CD4-positive, alpha-beta memory T cell (primary cell): ENCODE measurements around the gene ATP2C1. TPM values are rescaled to one million over a fixed set of nuclear protein-coding genes. Genes with fewer than 3 reads are reported as not detected.

Experiments used
- CTCF ChIA-PET: fragments of 350-600 bp; sonication (Branson Sonifier 250); formaldehyde crosslinking; loops from one replicate; lab custom pipeline; 2021; ENCODE audit warnings: inconsistent platforms; ENCODE audit not compliant: partially characterized antibody; lab: Charles Lee
- POLR2A ChIA-PET: fragments of 350-600 bp; sonication (Branson Sonifier 250); formaldehyde crosslinking; loops from one replicate; lab custom pipeline; 2021; ENCODE audit not compliant: partially characterized antibody; lab: Charles Lee
- DNase-seq, 5 donors: peaks; one replicate each; pipeline versions ENCODE4 v3.0.0 to v3.0.0-alpha.2; 2020 to 2022; ENCODE audit warnings: mixed read lengths in 1 of 5
- H3K27ac ChIP-seq: one replicate; pipeline ENCODE4 v1.7.0; 2013; ENCODE audit warnings: low read depth, low read length
- H3K27me3 ChIP-seq: 2 replicates; pipeline ENCODE4 v1.7.0; 2013; ENCODE audit warnings: mild to moderate bottlenecking, low read length, moderate library complexity; ENCODE audit not compliant: insufficient read depth
- H3K36me3 ChIP-seq: 2 replicates; pipeline ENCODE4 v1.7.0; 2013; ENCODE audit warnings: mild to moderate bottlenecking, low read length, moderate library complexity; ENCODE audit not compliant: insufficient read depth
- H3K4me1 ChIP-seq: 2 replicates; pipeline ENCODE4 v1.7.0; 2013; ENCODE audit warnings: mild to moderate bottlenecking, low read length, moderate library complexity; ENCODE audit not compliant: insufficient read depth
- H3K4me3 ChIP-seq, 2 donors: one replicate each; pipeline ENCODE4 v1.7.0; 2013; ENCODE audit warnings: low read length in 2 of 2, mild to moderate bottlenecking in 1 of 2
- H3K9me3 ChIP-seq, 2 donors: one replicate each; pipeline ENCODE4 v1.7.0; 2013; ENCODE audit warnings: low read length in 2 of 2, control low read depth in 1 of 2; ENCODE audit not compliant: control insufficient read depth in 1 of 2
- H3K27ac Mint-ChIP-seq, 7 donors: one replicate each; pipeline ENCODE4 v1.8.0; 2020 to 2021; ENCODE audit warnings: mixed read lengths in 7 of 7, mild to moderate bottlenecking in 6 of 7, inconsistent platforms in 3 of 7, moderate library complexity in 3 of 7
- H3K27me3 Mint-ChIP-seq, 2 donors: one replicate each; pipeline ENCODE4 v1.8.0; 2020 to 2021; ENCODE audit warnings: mixed read lengths in 2 of 2
- H3K36me3 Mint-ChIP-seq, 2 donors: one replicate each; pipeline ENCODE4 v1.8.0; 2020 to 2021; ENCODE audit warnings: mixed read lengths in 2 of 2, inconsistent platforms in 1 of 2, mild to moderate bottlenecking in 1 of 2
- H3K4me1 Mint-ChIP-seq, 4 donors: one replicate each; pipeline ENCODE4 v1.8.0; 2020 to 2021; ENCODE audit warnings: mixed read lengths in 4 of 4, mild to moderate bottlenecking in 1 of 4
- H3K4me3 Mint-ChIP-seq, 8 donors: one replicate each; pipeline ENCODE4 v1.8.0; 2020 to 2021; ENCODE audit warnings: mixed read lengths in 8 of 8, mild to moderate bottlenecking in 7 of 8, moderate library complexity in 6 of 8, inconsistent platforms in 3 of 8
- H3K9me3 Mint-ChIP-seq, 8 donors: one replicate each; pipeline ENCODE4 v1.8.0; 2020 to 2021; ENCODE audit warnings: mixed read lengths in 8 of 8, mild to moderate bottlenecking in 5 of 8, inconsistent platforms in 3 of 8, moderate library complexity in 1 of 8
- intact Hi-C: fragments of 100-400 bp; cut with micrococcal nuclease; formaldehyde crosslinking; loops from one replicate; pipeline ENCODE4 v1.15.1; 2023
- polyA plus RNA-seq, 2 donors: library from polyadenylated mRNA; unstranded; fragments of 300-500 nt; fragmentation: Illumina TruSeq; gene quantifications; one replicate each; pipeline ENCODE4 v1.2.3, GENCODE V29; 2021
- total RNA-seq, 2 experiments: library from RNA; stranded (reverse); gene quantifications; one replicate each; pipeline ENCODE4 v1.2.3, GENCODE V29; 2021

The ATP2C1 gene
- total and polyA plus RNA-seq, 4 experiments from 2014 or later, result 12.0 to 57.3 (median 34.5) TPM

DNA sequence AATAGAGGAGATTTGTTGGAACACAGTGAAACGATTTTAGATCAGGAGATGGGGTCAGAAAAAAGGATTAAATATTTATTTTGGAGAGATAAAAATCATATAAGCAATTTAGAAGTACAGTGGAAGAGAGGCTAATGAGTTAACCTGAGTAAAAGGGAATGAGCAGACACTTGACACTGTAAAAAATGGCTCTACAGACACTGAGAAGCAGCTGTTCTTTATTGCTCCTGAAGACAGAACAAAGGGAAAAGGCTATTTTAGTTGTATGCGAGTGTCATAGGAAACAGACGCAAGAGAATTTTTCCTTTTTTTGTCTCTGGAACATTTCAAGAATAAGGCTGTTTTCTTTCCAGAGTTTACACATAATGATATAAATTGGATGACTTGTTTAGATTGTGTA, 98.5 kb downstream of the ATP2C1 start:
- CTCF ChIA-PET, result no interaction called here
- H3K27me3 Mint-ChIP-seq, result no peaks in the 10 kb centered on the region

DNA sequence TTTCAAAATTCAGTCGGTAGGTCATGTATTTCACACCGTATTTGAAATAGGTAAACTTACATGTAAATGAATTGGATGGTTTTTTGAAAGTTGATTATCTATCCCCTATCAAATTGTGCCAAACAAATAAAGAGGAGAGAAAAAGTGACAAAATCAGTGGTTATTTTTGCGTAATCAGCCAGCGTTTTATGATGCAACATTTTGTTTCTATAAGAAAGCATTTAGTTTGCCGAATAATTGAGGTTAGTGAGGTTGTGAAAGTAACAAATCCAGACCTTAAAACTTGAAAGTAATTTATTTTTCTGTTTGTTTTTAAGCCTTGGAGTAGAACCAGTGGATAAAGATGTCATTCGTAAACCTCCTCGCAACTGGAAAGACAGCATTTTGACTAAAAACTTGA, 103.4 kb downstream of the ATP2C1 start:
- Histone ChIP-seq H3K27me3 (no peaks in the 10 kb centered on the region), H3K36me3 (no peaks in the 10 kb centered on the region), H3K27ac (no peak overlapping the region), H3K4me1 (no peaks in the 10 kb centered on the region), H3K9me3 (no peaks in the 10 kb centered on the region), H3K4me3 (no peak overlapping the region)
- no peaks in the 10 kb centered on the region for H3K27me3 Mint-ChIP-seq
- intact Hi-C loops, result no loop called here
- H3K9me3 Mint-ChIP-seq, result no peaks in the 10 kb centered on the region
- peaks cover 4 to 46% of the 10 kb centered on the region in 2 donors for H3K36me3 Mint-ChIP-seq
- H3K27ac Mint-ChIP-seq, result no peak overlapping the region
- peaks cover 0 to 2% (median 0%) of the 10 kb centered on the region in 4 donors for H3K4me1 Mint-ChIP-seq
- ChIA-PET CTCF (interaction anchor here (1.5 kb wide), 1 partner anchor 11 kb away, joined by 4 read pairs; no protein-coding TSS in a partner anchor), POLR2A (no interaction called here)
- H3K4me3 Mint-ChIP-seq, result no peak overlapping the region
- no peak for DNase-seq

More for the DNA sequence above, 98.5 kb downstream of the ATP2C1 start:
- Histone ChIP-seq H3K27me3 (no peaks in the 10 kb centered on the region), H3K4me1 (no peaks in the 10 kb centered on the region), H3K36me3 (peaks cover 6% of the 10 kb centered on the region), H3K27ac (no peak overlapping the region), H3K4me3 (no peak overlapping the region), H3K9me3 (no peaks in the 10 kb centered on the region)
- Mint-ChIP-seq H3K4me3 (no peak overlapping the region), H3K27ac (peak overlapping the region in 2 of 7 donors; percentile 2 to 50), H3K9me3 (no peaks in the 10 kb centered on the region), H3K36me3 (peaks cover 21 to 49% of the 10 kb centered on the region in 2 donors), H3K4me1 (peaks cover 0 to 3% (median 1%) of the 10 kb centered on the region in 4 donors)
- POLR2A ChIA-PET, result no interaction called here
- no peak for DNase-seq
- intact Hi-C loops, result no loop called here

DNA sequence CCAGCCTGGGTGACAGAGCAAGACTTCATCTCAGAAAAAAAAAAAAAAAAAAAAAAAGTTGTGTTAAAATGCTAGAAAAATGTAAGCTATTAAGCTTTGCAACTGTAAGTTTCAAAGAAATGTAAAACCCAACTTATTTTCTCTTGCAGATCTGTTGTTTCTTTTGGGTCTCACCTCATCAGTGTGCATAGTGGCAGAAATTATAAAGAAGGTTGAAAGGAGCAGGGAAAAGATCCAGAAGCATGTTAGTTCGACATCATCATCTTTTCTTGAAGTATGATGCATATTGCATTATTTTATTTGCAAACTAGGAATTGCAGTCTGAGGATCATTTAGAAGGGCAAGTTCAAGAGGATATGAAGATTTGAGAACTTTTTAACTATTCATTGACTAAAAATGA, 107.2 kb downstream of the ATP2C1 start:
- no peak overlapping the region for H3K4me3 ChIP-seq
- intact Hi-C loops, result no loop called here
- no peak overlapping the region for H3K27ac Mint-ChIP-seq
- no peaks in the 10 kb centered on the region for H3K9me3 ChIP-seq
- peaks cover 18 to 54% of the 10 kb centered on the region in 2 donors for H3K36me3 Mint-ChIP-seq
- ChIA-PET POLR2A (no interaction called here), CTCF (no interaction called here)
- no peak overlapping the region for H3K4me3 Mint-ChIP-seq
- no peaks in the 10 kb centered on the region for H3K4me1 ChIP-seq
- DNase-seq, result no peak
- H3K27ac ChIP-seq, result no peak overlapping the region
- no peaks in the 10 kb centered on the region for H3K27me3 Mint-ChIP-seq
- H3K27me3 ChIP-seq, result no peaks in the 10 kb centered on the region
- peaks cover 0 to 5% (median 4%) of the 10 kb centered on the region in 4 donors for H3K4me1 Mint-ChIP-seq
- H3K9me3 Mint-ChIP-seq, result no peaks in the 10 kb centered on the region
- H3K36me3 ChIP-seq, result no peaks in the 10 kb centered on the region

DNA sequence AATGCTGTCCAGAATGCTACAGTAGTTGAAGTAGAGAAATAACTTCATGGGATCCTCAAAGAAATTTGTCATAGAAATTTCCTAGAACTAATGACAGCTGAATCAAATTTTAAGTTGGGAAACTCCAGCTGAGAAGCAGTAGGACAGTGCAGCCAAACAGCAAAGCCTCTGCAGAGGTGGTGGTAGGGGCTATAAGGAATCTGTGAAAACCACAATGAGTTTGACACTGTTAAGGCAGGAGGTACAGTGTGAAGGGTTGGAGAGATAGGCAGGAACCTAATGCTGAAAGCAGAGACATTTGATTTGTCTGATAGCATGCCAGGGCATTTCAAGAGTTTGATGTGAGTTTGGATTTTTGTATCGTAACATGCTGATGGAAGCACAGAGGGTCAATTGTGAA, 110.7 kb downstream of the ATP2C1 start:
- Mint-ChIP-seq H3K4me3 (peak overlapping the region in 1 of 8 donors; percentile 13), H3K9me3 (no peaks in the 10 kb centered on the region), H3K36me3 (peaks cover 33 to 55% of the 10 kb centered on the region in 2 donors), H3K4me1 (peaks cover 0 to 6% (median 5%) of the 10 kb centered on the region in 4 donors), H3K27me3 (no peaks in the 10 kb centered on the region), H3K27ac (peak overlapping the region in 5 of 7 donors; percentile 11 to 57 (median 25))
- H3K36me3 ChIP-seq, result no peaks in the 10 kb centered on the region
- CTCF ChIA-PET, result interaction anchor here (1.3 to 1.4 kb wide), 2 partner anchors 13 to 20 kb away, joined by 3 to 5 read pairs; no protein-coding TSS in a partner anchor
- intact Hi-C loops, result no loop called here
- POLR2A ChIA-PET, result no interaction called here
- no peak overlapping the region for H3K4me3 ChIP-seq
- H3K4me1 ChIP-seq, result no peaks in the 10 kb centered on the region
- no peaks in the 10 kb centered on the region for H3K9me3 ChIP-seq
- DNase-seq, result no peak
- H3K27ac ChIP-seq, result no peak overlapping the region
- H3K27me3 ChIP-seq, result no peaks in the 10 kb centered on the region

DNA sequence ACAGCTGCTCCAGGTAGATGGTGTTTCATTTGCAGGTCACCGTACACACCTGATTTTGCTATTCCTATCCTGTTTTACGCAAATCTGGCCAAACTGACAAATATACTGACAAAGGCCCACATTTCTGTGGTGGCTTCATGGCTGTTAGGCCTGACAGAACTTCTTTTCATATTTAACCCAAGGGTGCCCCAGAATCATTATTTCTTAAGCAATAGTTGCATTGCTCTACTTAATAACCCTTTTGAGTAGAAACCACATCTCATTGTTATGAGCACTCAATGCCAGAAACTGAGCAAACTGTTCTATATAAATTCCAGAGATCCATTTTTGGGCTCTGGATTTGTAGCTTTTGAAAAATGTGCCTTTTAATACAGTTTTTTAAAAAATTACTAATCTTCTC, 113.4 kb downstream of the ATP2C1 start:
- Mint-ChIP-seq H3K27me3 (no peaks in the 10 kb centered on the region), H3K27ac (peak overlapping the region in 4 of 7 donors; percentile 19 to 70 (median 55)), H3K4me3 (no peak overlapping the region), H3K9me3 (no peaks in the 10 kb centered on the region), H3K4me1 (peaks cover 0 to 8% (median 3%) of the 10 kb centered on the region in 4 donors), H3K36me3 (peaks cover 38 to 65% of the 10 kb centered on the region in 2 donors)
- ChIA-PET POLR2A (no interaction called here), CTCF (no interaction called here)
- DNase-seq, result no peak
- no peaks in the 10 kb centered on the region for H3K27me3 ChIP-seq
- H3K4me3 ChIP-seq, result no peak overlapping the region
- H3K27ac ChIP-seq, result no peak overlapping the region
- no peaks in the 10 kb centered on the region for H3K36me3 ChIP-seq
- no peaks in the 10 kb centered on the region for H3K4me1 ChIP-seq
- no peaks in the 10 kb centered on the region for H3K9me3 ChIP-seq
- intact Hi-C loops, result no loop called here

DNA sequence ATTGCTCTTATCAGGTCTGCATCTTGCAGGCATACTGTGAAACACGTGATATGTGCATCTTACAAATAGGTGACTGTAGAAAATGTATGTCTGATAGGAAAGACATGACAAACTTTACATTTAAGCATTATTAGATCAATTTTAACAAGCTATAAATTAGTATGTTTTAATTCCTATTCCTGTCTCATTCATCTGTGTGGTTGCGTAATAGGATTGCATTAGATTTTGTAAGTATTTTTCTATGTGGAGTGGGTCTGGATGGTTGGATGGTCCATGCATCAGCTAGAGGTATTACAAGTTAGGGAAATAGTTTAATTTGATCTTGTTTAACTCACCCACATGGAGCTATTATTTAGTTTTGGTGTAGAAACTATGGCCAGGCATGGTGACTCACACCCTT, 113.9 kb downstream of the ATP2C1 start:
- Mint-ChIP-seq H3K4me3 (no peak overlapping the region), H3K36me3 (peaks cover 43 to 68% of the 10 kb centered on the region in 2 donors), H3K27ac (peak overlapping the region in 1 of 7 donors; percentile 31), H3K9me3 (no peaks in the 10 kb centered on the region), H3K27me3 (no peaks in the 10 kb centered on the region), H3K4me1 (peaks cover 0 to 8% (median 3%) of the 10 kb centered on the region in 4 donors)
- Histone ChIP-seq H3K36me3 (no peaks in the 10 kb centered on the region), H3K27me3 (no peaks in the 10 kb centered on the region), H3K27ac (no peak overlapping the region), H3K4me1 (no peaks in the 10 kb centered on the region), H3K4me3 (no peak overlapping the region), H3K9me3 (no peaks in the 10 kb centered on the region)
- intact Hi-C loops, result no loop called here
- ChIA-PET CTCF (interaction anchor here (0.8 kb wide), 1 partner anchor 10 kb away, joined by 4 read pairs; no protein-coding TSS in a partner anchor), POLR2A (no interaction called here)
- DNase-seq, result no peak

DNA sequence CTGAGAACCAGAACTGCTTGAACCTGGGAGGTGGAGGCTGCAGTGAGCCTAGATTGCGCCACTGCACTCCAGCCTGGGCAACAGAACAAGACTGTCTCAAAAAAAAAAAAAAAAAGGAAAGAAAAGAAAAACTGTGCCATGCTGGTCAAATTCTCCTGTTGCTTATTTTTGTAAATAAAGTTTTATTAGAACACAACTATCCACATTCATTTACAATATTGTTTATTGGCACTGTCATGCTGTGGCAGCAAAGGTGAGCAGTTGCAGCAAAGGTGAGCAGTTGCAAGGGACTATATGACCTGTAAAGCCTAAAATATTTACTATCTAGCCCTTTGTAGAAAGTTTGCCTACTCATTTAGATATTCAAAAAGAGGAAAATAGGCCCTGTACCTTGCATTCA, 114.4 kb downstream of the ATP2C1 start:
- Histone ChIP-seq H3K4me1 (no peaks in the 10 kb centered on the region), H3K9me3 (no peaks in the 10 kb centered on the region), H3K4me3 (no peak overlapping the region), H3K36me3 (peaks cover 1% of the 10 kb centered on the region), H3K27me3 (no peaks in the 10 kb centered on the region), H3K27ac (no peak overlapping the region)
- CTCF ChIA-PET, result interaction anchor here (0.8 kb wide), 1 partner anchor 10 kb away, joined by 4 read pairs; no protein-coding TSS in a partner anchor
- Mint-ChIP-seq H3K27me3 (no peaks in the 10 kb centered on the region), H3K27ac (peak overlapping the region in 3 of 7 donors; percentile 30 to 72 (median 61)), H3K9me3 (peaks cover 0 to under 1% (median 0%) of the 10 kb centered on the region in 8 donors), H3K36me3 (peaks cover 48 to 70% of the 10 kb centered on the region in 2 donors), H3K4me1 (peaks cover 0 to 8% (median 4%) of the 10 kb centered on the region in 4 donors), H3K4me3 (no peak overlapping the region)
- intact Hi-C loops, result no loop called here
- POLR2A ChIA-PET, result interaction anchor here (1.0 to 1.4 kb wide), 2 partner anchors 13 to 18 kb away, joined by 3 to 8 read pairs; partner anchors contain the start of genes ASTE1 and NEK11
- DNase-seq, result no peak
